GM06990 (cell line): ENCODE measurements around the gene C6.

Experiments used
- DNase-seq: peaks from one replicate; pipeline ENCODE4 v3.0.0-alpha.2; 2011; ENCODE audit not compliant: insufficient read length; ENCODE audit errors: extremely low read depth
- H3K27me3 ChIP-seq: replicated peaks from 2 replicates; pipeline ENCODE4 v1.6.0; 2011; ENCODE audit warnings: low read length; ENCODE audit not compliant: control insufficient read depth, insufficient read depth
- H3K36me3 ChIP-seq: 2 replicates; pipeline ENCODE4 v1.5.1; 2011; ENCODE audit warnings: low read length; ENCODE audit not compliant: control insufficient read depth, insufficient read depth
- H3K4me3 ChIP-seq: replicated peaks from 2 replicates; pipeline ENCODE4 v1.5.1; 2011; ENCODE audit warnings: low read depth, mild to moderate bottlenecking, control low read depth, low read length
- TF ChIP-seq, protein P1 (sequence below): IDR thresholded peaks from 2 replicates; pipeline ENCODE4 v1.5.1; 2011; ENCODE audit warnings: low read length, control low read depth, mild to moderate bottlenecking, inconsistent platforms; ENCODE audit not compliant: insufficient read depth, poor library complexity, severe bottlenecking

C6 gene

DNA sequence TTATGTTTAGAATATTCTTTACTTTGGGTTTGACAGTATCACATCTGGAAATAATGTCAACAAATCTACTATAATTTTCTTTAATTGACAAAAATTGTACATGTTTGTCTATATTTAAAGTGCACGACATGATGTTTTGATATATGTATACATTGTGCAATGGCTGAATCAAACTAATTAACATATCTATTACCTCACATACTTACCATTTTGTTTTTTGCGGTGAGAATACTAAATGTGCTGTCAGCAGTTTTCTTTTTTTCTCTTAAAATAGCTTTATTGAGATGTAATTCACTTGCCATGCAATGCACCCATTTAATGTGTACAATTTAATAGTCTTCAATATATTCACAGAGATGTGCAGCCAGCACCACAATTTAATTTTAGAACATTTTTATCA, 10.6 kb upstream of the C6 start:
- Histone ChIP-seq H3K4me3 (no peak overlapping the region), H3K27me3 (no peaks in the 10 kb centered on the region), H3K36me3 (no peaks in the 10 kb centered on the region)
- DNase-seq, result no peak
- TF ChIP-seq, protein P1, sequence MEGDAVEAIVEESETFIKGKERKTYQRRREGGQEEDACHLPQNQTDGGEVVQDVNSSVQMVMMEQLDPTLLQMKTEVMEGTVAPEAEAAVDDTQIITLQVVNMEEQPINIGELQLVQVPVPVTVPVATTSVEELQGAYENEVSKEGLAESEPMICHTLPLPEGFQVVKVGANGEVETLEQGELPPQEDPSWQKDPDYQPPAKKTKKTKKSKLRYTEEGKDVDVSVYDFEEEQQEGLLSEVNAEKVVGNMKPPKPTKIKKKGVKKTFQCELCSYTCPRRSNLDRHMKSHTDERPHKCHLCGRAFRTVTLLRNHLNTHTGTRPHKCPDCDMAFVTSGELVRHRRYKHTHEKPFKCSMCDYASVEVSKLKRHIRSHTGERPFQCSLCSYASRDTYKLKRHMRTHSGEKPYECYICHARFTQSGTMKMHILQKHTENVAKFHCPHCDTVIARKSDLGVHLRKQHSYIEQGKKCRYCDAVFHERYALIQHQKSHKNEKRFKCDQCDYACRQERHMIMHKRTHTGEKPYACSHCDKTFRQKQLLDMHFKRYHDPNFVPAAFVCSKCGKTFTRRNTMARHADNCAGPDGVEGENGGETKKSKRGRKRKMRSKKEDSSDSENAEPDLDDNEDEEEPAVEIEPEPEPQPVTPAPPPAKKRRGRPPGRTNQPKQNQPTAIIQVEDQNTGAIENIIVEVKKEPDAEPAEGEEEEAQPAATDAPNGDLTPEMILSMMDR, result no peak

DNA sequence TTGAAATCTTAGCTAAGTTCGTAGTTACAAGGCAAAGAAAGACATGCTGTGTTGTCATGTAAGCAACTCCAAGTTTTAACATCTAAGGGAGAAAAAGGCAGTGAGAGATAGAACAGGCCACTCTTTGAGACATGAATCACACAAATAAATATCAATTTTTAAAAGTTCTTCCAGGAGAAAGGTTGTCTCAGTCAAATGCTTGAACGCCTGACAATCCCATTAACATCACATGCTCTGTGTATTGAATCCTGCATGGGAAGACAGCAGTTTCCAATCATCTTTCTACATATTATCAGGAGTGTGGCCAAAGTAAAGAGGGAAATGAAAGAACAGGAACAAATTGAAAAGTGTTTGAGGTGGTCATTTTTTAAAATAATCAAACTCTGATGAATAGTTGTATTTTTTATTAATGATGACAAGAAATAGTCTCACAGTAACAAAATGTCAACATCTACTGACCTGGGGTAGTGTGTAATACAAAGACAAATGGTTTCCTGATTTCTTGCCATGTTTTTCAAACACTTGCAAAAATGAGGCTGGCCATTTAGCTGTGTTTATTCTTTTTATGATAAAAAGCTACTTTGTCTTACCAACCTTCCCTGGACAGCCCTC, 6.4 kb upstream of the C6 start:
- DNase-seq, result no peak
- Histone ChIP-seq H3K4me3 (no peak overlapping the region), H3K27me3 (no peaks in the 10 kb centered on the region), H3K36me3 (no peaks in the 10 kb centered on the region)
- TF ChIP-seq, protein P1, result no peak

DNA sequence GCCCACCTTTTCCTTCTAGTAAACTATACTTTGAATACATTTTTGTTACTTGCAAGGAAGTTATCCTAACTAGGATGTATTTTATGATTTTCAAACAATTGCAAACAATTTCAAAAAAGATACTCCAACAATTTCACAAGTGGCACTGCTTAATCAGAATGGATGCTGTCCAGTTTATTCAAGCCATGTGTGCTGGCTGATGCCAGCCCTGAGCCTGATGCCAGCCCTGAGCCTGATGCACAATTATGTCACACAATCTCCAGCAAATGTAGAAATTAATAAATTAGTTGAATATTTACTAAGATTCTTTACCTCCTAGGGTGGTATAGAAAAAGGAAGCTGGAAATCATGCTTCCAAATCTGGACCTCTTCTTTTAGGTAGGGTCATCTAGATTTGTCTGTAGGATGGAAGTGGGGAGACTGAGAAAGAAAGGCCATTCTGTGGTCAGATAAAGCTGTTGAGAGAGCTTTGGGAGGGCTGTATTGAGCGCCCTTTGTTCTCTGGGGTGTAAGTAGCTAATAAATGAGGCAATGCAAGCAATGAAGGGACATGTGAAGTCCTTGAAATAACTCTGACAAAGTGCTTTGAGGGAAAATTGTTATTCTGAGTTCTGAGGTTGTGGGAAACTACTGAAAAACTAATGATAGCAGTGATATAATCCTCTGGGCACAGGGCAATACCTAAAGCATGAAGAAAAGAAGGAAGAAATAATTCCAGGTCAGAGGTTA, 5.8 kb upstream of the C6 start:
- H3K27me3 ChIP-seq, result no peaks in the 10 kb centered on the region
- no peak overlapping the region for H3K4me3 ChIP-seq
- no peak for DNase-seq
- H3K36me3 ChIP-seq, result no peaks in the 10 kb centered on the region
- TF ChIP-seq, protein P1, result no peak

DNA sequence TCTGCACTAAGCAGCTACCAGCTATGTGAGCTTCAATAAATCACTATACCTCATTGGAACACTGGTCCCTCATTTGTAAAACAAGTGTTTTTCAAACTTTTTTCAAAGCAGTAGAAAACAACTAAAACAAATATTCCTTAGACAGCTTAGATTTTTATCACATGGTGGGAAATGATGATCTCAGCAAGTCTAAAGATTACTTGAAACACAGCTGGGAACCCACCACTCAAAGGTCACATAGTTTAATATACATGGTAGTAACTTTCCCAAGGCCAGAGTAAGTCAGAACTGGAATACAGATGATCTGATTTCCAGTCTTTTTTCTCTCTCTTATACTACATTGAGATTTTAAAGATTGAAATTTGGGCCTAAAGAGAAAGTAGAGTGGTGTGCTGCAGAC, 850 bp upstream of the C6 start:
- no peak for DNase-seq
- H3K27me3 ChIP-seq, result no peaks in the 10 kb centered on the region
- TF ChIP-seq, protein P1, result no peak
- H3K36me3 ChIP-seq, result no peaks in the 10 kb centered on the region
- H3K4me3 ChIP-seq, result no peak overlapping the region

DNA sequence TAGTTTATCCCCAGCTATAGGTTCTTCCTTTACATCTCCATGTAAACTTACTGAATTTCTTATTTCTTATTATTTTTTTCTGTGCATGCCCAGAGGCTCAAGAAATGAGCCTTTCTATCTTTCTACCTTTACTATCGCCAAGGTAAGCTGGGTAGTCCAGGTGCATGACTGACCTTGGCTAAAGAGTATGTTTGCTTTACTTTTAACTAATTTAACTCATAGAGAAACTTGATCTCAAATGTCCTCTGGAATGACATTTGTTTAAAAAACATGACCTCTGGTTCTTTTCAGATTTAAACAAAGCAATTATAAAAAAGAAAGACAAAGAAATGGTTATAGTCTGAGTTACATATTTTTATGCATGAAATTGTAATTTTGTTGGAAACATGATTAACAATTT, 397 bp downstream of the C6 start:
- TF ChIP-seq, protein P1, result no peak
- no peak for DNase-seq
- H3K36me3 ChIP-seq, result no peaks in the 10 kb centered on the region
- no peak overlapping the region for H3K4me3 ChIP-seq
- H3K27me3 ChIP-seq, result no peaks in the 10 kb centered on the region
